Stimulated activated CD8-positive, alpha-beta memory T cell treated with anti-CD3 and anti-CD28 coated beads, Interleukin-7, amount 100 ng/mL, for 1 hour (primary cell): ENCODE data around the gene RESF1.
A peak's percentile ranks its signal among the peaks of the same experiment; 100 is the strongest.
"Not testable (repeated sequence)": the region's sequence is repeated elsewhere in the genome, so short reads cannot be mapped to it uniquely, and the experiment has no call there.

Source experiments
- DNase-seq, 2 donors: peaks; one replicate each; pipeline ENCODE4 v3.0.0-alpha.2; 2020; ENCODE audit warnings: low read depth in 2 of 2

RESF1 gene, protein sequence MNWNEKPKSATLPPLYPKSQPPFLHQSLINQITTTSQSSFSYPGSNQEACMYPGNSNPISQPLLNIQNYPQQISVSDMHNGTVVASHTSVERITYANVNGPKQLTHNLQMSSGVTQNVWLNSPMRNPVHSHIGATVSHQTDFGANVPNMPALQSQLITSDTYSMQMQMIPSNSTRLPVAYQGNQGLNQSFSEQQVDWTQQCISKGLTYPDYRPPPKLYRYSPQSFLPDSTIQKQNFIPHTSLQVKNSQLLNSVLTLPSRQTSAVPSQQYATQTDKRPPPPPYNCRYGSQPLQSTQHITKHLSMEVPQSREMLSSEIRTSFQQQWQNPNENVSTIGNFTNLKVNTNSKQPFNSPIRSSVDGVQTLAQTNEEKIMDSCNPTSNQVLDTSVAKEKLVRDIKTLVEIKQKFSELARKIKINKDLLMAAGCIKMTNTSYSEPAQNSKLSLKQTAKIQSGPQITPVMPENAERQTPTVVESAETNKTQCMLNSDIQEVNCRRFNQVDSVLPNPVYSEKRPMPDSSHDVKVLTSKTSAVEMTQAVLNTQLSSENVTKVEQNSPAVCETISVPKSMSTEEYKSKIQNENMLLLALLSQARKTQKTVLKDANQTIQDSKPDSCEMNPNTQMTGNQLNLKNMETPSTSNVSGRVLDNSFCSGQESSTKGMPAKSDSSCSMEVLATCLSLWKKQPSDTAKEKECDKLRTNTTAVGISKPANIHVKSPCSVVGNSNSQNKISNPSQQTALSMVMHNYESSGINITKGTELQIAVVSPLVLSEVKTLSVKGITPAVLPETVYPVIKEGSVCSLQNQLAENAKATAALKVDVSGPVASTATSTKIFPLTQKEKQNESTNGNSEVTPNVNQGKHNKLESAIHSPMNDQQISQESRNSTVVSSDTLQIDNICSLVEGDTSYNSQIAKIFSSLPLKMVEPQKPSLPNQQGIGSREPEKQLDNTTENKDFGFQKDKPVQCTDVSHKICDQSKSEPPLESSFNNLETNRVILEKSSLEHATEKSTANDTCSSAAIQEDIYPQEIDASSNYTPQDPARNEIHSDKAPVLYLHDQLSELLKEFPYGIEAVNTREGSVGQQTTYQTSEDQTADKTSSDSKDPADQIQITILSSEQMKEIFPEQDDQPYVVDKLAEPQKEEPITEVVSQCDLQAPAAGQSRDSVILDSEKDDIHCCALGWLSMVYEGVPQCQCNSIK (N-terminal part only)

DNA sequence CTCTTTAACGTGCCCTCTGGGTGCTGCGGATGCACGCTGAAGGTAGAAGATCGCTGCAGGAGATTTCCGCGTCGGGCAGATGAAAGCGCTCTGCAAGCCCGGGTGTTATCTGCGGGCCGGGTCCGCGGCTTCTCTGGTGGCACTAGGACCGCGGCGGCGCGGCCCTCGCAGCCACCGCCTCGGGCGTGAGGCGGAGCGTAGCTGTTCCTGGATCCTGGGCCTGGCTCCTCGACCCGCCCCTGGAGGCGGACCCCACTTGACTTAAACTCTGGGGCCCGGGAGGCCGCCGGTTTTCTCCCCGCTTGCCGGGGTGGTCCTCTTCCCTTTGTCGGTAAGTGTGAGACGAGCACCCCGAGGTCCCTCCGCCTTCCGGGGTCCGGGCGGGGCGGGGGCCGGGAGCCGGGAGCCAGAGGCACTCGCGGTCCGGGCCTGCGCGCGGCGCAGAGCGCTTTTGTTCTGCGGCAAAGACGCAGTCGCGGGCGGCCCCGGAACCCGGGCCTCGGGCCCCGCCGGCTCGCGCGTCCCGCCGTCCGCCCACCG lies at the start of gene RESF1:
TSS of gene RESF1 (plus strand) at position 255 of the 540 bp plus-strand sequence. CDS start 21,541 bp downstream, outside the sequence.
- DNase-seq = peak; percentile 66 to 70

DNA sequence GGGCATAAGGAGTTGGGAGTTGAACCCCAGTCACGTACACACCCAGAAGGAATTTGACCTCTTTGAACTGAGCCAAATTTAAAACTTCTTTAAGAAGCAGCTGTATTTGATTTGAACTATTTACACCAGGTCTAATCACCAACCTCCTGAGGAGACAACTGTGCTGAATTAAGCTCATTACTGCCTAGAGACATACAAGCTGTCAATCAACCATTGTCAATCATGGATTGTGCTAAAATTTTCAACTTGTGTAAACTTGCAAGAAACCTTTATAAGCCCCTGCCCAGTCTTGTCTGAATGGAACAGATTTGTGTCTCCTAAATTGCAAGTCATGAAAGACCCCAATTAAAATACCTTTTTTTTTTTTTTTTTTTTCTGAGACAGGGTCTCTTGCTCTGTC lies 44.3 kb upstream of the RESF1 start:
- no peak for DNase-seq

DNA sequence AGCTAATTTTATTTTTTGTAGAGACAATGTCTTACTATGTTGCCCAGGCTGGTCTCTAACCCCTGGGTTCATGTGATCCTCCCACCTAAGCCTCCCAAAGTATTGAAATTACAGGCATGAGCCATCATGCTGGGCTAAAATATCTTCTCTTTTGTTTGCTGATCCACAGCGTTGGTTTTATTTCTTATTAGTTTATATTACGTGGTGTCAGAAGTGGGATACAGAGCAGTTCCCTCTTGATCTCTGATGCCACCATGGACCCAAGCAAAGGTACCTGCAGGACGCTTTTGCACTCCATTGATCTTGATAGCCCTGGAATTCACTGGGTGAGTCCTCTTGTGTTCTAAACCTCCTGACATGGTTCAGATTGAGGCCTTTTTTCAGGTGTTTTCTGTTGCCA lies 43.8 kb upstream of the RESF1 start:
- no peak for DNase-seq

DNA sequence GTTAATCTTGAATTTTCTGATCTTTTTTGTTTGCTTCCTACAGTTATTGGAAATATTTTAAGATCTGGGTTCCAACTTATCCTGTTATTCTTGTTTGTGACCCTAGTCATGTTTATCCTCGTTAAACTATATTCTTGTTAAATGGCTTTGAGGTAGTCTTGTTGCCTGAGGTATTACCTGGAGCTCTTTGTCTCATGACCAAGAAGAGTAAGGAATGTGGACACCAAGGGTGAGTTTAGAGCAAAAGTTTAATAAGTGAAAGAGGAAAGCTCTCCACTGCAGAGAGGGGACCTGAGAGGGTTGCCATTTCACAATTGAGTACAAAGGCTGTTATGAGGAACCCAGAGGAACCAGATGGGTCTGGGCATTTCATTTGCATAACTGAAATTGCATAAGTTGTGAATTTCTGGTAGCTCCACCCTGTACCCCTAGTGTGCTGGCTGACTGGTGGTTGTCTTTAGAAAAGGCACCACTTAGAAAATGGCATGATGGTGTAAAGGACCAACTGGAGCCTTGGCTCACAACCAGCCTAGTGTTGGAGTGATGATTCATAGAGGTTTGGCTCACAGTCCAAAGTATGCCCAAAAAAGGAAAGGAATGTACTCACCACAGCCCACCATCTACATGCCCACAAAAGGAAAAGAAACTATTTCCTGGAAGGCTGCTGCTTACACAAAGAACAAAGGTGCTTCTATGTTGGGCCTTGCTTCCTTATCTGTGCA lies 36.7 kb upstream of the RESF1 start:
- DNase-seq = no peak

DNA sequence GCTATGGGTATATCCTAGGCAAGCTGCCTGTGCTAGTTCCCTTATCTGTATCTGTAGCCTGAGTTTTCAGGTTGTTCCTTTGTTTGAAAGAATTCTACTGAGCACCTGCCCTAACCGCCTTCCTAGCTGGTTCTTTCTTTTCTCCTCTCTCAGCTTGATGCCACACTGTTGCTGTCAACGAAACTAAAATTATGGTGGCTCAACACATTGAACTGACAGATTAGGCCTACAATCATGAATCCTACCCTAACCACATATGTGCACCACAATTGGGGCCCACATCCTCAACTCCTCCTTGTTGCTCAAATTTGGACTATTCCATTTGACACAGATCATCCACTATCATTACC lies 36.2 kb upstream of the RESF1 start:
- no peak for DNase-seq

DNA sequence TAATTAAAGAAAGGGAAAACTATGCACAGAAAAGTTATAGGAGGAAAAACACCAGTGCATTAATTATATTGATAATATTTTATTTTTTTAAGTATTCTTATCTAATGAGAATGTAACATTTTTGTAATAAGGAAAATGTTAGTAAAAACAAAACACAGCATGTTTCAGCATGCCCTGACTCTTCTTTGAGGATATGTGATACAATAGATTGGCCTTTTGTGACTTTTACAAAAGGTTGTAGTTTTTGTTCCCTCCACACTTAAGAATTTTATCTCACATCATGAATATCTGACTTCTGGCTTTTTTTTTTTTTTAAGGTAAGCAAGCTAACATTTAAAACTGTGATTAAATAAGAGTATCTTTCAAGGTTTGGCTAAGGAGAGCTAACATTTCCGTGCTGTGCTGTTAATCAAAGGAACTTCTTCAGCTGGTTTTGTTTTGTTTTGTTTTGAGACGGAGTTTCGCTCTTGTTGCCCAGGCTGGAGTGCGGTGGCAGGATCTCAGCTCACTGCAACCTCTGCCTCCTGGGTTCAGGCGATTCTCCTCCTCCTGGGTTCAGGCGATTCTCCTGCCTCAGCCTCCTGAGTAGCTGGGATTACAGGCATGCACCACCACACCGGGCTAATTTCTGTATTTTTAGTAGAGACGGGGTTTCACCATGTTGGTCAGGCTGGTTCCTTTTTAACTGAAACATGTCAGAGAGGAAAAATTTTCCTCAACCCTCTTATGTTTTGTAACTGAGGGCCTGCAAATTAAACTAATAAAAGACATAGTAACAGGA lies 30.8 kb upstream of the RESF1 start:
- DNase-seq = no peak

DNA sequence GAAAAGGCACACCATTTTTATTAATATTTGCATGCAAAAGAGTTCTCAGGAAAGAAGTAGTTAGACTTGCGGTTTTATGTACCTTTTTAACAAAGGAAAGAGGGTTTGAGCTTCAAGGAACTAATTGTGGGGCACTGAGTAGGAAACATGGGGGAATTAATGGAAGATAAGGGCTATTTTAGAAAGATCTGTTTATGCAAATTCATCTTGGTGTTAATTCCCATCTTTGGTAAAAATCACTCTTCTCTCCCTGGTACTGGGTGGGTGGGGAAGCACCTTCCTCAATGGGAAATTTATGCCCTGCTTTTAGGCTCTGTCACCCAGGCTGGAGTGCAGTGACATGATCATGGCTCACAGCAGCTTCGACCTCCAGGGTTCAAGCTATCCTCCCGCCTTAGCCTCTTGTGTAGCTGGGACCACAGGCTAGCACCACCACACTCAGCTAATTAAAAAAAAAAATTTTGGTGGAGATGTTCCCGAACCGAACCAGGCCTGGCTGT lies 30.1 kb upstream of the RESF1 start:
- DNase-seq = no peak

DNA sequence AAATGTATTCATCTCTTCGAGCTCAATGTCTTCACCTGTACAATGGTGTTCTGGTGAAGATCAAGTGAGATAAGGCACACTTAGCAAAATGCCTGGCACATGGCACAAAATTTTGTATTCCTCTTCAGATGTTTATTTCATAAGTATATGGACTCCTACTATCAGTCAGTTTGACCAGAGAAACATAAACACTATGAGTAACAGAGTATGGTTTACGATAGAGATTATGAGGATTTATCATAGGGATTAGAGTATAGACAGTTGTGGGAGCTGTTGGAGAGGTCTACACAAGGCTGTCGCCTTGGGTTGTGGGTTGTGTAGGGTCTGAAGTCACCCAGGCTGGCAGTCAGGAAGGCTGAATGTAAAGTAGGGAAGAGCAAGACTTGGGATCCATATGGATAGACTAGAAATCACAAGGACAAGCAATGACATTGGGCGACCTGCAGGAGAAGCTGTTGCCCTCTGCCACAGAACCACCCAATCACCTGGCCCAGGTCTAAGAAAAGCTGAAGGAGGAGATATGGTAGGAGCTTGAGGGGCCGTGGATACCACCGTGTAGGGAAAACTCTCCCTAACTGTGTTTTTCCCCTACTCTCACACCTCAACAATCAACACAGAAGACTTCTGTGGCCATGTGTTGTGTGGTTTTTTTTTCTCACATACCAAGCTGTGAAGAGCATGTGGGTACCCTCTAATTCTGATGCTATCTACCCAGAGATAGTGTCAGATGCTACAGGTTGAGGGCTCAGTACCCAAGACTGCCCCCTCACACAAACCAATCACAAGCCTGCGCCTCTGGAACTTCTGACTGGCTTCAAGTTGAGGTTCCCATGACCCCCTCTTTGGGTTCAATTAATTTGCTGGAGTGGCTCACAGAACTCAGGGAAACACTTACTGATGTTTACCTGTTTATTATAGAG lies 27.2 kb upstream of the RESF1 start:
- DNase-seq = peak in 1 of 2 donors; percentile 6

DNA sequence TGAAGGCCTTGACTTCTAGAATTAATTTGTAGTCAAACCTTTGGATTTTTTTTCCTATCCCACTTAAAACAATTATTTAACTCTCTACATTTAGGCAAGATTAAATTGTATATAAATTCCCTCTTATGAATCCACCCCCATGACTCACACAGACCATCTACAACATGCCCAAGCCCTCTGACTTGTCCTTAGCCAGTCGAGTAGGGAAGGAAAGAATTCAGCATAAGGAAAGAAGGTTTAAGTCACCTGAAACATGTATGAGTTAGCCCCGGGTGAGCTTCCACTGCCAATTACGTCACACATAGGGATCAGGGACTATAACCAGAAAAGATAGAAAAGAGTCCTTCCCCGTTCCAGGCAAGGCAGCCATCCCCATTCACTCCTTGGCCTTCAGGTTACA lies 14.9 kb upstream of the RESF1 start:
- no peak for DNase-seq

DNA sequence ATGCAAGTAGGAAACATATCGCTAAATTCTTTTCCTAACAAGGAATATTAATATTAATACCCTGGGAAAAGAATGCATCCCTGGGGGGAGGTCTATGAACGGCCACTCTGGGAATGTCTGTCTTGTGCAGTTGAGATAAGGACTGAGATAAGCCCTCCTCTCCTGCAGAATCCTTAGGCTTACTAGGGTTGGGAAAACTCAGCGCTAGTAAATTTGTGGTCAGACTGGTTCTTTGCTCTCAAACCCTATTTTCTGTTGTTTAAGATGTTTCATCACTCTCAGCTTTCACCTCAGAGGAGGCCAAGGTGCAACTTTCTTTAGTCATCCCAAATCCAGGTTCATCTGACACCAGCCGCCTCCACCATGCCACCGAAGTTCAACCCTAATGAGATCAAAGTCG lies 11.2 kb upstream of the RESF1 start:
- DNase-seq = no peak

DNA sequence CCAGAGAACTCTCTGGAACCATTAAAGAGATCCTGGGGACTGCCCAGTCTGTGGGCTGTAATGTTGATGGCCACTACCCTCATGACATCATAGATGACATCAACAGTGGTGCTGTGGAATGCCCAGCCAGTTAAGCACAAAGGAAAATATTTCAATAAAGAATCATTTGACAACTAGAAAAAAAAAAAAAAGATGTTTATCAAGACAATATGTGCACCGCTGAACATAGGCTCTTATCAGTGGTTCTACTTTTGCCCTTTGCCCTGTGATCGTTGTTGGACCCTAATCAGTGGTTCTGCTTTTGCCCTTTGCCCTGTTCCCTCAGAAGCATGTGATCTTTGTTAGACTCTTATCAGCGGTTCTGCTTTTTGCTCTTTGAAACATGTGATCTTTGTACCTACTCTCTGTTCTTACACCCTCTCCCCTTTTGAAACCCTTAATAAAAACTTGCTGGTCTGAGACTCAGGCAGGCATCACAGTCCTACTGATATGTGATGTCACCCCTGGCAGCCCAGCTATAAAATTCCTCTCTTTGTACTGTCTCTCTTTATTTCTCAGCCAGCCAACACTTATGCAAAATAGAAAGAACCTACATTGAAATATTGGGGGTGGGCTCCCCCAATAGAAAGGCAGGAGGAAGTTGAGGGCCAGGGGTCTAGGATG lies 10.4 kb upstream of the RESF1 start:
- DNase-seq = not testable (repeated sequence)

DNA sequence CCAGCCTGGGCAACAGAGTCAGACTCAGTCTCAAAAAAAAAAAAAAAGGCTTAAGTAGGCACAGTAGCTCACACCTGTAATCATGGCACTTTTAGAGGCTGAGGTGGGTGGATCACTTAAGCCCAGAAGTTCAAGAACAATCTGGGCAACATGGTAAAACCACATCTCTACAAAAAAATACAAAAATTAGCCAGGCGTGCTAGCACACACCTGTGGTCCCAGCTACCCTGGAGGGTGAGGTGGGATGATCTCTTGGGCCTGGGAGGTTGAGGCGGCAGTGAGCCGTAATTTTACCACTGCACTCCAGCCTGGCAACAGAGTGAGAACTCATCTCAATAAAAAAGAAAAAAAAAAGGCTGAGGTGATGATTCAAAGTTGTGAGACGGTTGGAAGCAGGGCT lies 9.1 kb upstream of the RESF1 start:
- DNase-seq = no peak

DNA sequence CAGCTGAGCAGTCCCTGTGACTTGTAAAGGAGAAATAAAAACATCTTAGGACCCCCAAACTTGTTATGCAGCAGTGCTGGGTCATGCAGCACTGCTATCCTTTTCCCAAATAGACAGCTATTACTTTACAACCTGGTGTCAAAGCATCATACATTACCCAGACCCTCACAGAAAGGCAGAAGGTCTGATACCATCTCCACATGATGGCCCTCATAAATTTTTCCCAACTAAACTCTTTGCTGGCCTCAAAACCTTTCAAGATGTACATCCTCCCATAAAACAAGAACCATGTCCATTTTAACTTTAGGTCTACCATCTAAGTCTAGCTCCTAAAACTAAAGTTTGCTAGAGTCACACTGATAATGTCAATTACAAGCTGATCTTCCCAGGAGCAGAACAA lies 8.7 kb upstream of the RESF1 start:
- no peak for DNase-seq

DNA sequence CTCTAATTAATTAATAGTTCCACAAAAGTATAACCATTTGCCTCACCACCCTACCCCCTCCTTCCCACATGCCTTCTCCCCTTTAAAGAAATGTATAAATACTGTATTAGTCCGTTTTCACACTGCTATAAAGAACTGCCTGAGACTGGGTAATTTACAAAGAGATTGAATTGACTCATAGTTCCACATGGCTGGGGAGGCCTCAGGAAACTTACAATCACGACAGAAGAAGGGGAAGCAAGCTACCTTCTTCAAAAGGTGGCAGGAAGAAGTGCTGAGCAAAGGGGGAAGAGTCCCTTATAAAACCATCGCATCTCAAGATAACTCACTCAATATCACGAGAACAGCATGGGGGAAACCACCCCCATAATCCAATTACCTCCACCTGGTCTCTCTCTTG lies 8.2 kb upstream of the RESF1 start:
- DNase-seq = no peak

DNA sequence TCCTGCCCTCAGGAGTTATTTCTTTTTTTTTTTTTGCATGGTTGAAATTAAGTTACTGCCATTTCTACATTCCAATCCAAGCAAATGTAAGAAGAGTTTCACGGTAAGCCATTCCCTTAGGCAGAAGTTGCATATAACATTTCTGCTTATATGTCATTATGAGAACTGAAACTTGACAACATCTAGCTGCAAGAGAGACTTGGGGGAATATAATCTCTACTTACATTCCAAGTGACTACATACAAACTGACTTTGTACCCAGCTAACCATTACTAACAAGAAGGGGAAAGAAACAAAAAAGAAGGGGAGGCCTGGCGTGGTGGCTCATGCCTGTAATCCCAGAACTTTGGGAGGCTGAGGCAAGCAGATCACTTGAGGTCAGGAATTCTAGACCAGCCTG lies 7.3 kb upstream of the RESF1 start:
- DNase-seq = no peak

DNA sequence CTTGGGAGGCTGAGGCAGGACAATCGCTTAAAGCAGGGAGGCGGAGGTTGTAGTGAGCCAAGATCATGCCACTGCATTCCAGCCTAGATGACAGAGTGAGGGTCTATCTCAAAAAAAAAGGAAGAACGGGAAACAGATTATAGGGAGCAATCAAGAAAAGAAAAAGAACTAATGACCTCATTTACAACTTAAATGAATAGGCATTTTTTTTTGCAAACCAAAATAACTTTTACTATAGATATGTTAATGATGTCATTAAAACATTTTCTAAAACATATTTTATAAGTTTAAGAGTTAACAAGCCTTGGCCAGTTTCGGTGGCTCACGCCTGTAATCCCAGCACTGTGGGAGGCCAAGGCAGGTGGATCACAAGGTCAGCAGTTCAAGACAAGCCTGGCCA lies 6.8 kb upstream of the RESF1 start:
- no peak for DNase-seq

DNA sequence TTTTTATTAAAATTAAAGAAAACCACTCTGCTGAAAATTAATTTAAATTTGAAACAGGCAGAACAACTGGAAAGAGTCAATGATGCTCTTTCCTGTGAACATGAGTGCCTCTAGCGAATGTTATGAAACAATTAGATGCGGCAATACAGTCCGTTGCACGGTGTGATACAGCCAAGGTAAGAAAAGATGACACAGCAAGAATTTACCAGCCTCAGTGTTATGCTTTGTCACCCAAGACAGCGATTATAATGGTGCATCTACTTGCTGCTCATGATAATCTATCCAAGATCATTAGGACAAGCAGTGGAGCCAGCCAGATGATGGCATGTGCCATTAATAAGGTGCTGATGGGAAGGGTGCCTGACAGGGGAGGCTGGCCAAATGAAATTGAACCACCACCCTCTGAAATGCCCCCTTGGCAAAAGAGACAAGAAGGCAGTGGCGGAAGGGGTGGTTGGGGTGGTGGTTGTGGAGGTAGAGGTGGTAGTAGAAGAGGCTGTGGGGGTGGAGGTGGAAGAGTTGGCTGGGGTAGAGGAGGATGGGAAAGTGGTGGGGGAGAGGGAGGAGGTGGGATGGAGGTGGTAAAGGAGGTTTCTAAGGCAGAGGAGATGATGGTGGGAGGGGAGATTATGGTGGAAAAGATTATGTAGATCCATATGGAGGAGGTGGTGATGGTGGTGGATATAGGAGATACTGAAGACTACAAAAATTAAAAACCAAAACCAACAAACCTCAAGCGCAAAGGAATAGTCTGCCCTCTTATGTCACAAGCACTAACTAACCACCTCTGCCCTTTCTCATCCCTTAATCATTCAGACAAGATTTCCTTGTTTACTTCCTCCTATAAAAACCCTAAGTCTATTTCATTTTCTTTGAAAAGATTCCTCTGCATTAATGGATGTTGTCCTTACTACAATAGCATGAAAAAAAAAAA lies 4.0 kb upstream of the RESF1 start:
- no peak for DNase-seq
